ENCODE results near the gene ZMYND8. TPM values are rescaled to one million over a fixed set of nuclear protein-coding genes. Genes with fewer than 3 reads are reported as not detected.
"Not testable (repeated sequence)": the region's sequence is repeated elsewhere in the genome, so short reads cannot be mapped to it uniquely, and the experiment has no call there.

The ZMYND8 gene
- total RNA-seq, 2 experiments from 2014 or later: 28.8 to 29.8 TPM

- Mint-ChIP-seq H3K4me1 (no peaks in the 10 kb centered on the region), H3K9me3 (no peaks in the 10 kb centered on the region), H3K27me3 (no peaks in the 10 kb centered on the region), H3K27ac (no peak overlapping the region), H3K4me3 (no peak overlapping the region), H3K36me3 (peaks cover 9% of the 10 kb centered on the region)
- no peak for DNase-seq
Observed at GRCh38 chr20:47212606-47213207, 143.8 kb downstream of the ZMYND8 start.

- H3K4me3 Mint-ChIP-seq: no peak overlapping the region
- peaks cover under 1% of the 10 kb centered on the region for H3K4me1 Mint-ChIP-seq
- peaks cover 11% of the 10 kb centered on the region for H3K36me3 Mint-ChIP-seq
- H3K9me3 Mint-ChIP-seq: no peaks in the 10 kb centered on the region
- DNase-seq: no peak
- no peaks in the 10 kb centered on the region for H3K27me3 Mint-ChIP-seq
- H3K27ac Mint-ChIP-seq: no peak overlapping the region
Observed at GRCh38 chr20:47211036-47211435, 145.5 kb downstream of the ZMYND8 start.

GRCh38 chr20:47210470-47210869 is 146.0 kb downstream of the ZMYND8 start:
- Mint-ChIP-seq H3K27ac (no peak overlapping the region), H3K36me3 (peaks cover 6% of the 10 kb centered on the region), H3K4me3 (no peak overlapping the region), H3K9me3 (no peaks in the 10 kb centered on the region), H3K27me3 (no peaks in the 10 kb centered on the region), H3K4me1 (peaks cover 6% of the 10 kb centered on the region)
- DNase-seq: no peak

- H3K36me3 Mint-ChIP-seq: peaks cover 6% of the 10 kb centered on the region
- no peak overlapping the region for H3K27ac Mint-ChIP-seq
- H3K4me3 Mint-ChIP-seq: no peak overlapping the region
- DNase-seq: no peak
- no peaks in the 10 kb centered on the region for H3K9me3 Mint-ChIP-seq
- peaks cover 6% of the 10 kb centered on the region for H3K4me1 Mint-ChIP-seq
- no peaks in the 10 kb centered on the region for H3K27me3 Mint-ChIP-seq
Observed at GRCh38 chr20:47209982-47210381, 146.5 kb downstream of the ZMYND8 start.

- peaks cover 5% of the 10 kb centered on the region for H3K36me3 Mint-ChIP-seq
- peaks cover 6% of the 10 kb centered on the region for H3K4me1 Mint-ChIP-seq
- no peaks in the 10 kb centered on the region for H3K9me3 Mint-ChIP-seq
- no peaks in the 10 kb centered on the region for H3K27me3 Mint-ChIP-seq
- no peak overlapping the region for H3K4me3 Mint-ChIP-seq
- H3K27ac Mint-ChIP-seq: no peak overlapping the region
- no peak for DNase-seq
Observed at GRCh38 chr20:47208534-47209174, 147.8 kb downstream of the ZMYND8 start.

- Mint-ChIP-seq H3K4me3 (no peak overlapping the region), H3K27ac (no peak overlapping the region), H3K4me1 (peaks cover 6% of the 10 kb centered on the region), H3K9me3 (no peaks in the 10 kb centered on the region), H3K27me3 (no peaks in the 10 kb centered on the region), H3K36me3 (peaks cover 5% of the 10 kb centered on the region)
- DNase-seq: no peak
Observed at GRCh38 chr20:47206962-47207641, 149.4 kb downstream of the ZMYND8 start.

- not testable (repeated sequence) for H3K4me1 Mint-ChIP-seq, H3K27ac Mint-ChIP-seq, H3K4me3 Mint-ChIP-seq, DNase-seq, H3K27me3 Mint-ChIP-seq, H3K36me3 Mint-ChIP-seq, H3K9me3 Mint-ChIP-seq
Observed at GRCh38 chr20:47206552-47206951, 149.9 kb downstream of the ZMYND8 start.

GRCh38 chr20:47205577-47206123 is 150.8 kb downstream of the ZMYND8 start:
- Mint-ChIP-seq H3K9me3 (no peaks in the 10 kb centered on the region), H3K27me3 (no peaks in the 10 kb centered on the region), H3K4me3 (no peak overlapping the region), H3K27ac (no peak overlapping the region), H3K4me1 (peaks cover 6% of the 10 kb centered on the region), H3K36me3 (peaks cover 5% of the 10 kb centered on the region)
- peak; percentile 56 for DNase-seq

- not testable (repeated sequence) for H3K27ac Mint-ChIP-seq, DNase-seq, H3K27me3 Mint-ChIP-seq, H3K4me3 Mint-ChIP-seq, H3K4me1 Mint-ChIP-seq, H3K36me3 Mint-ChIP-seq, H3K9me3 Mint-ChIP-seq
Observed at GRCh38 chr20:47204850-47205122, 151.7 kb downstream of the ZMYND8 start.

GRCh38 chr20:47204008-47204849 is 152.3 kb downstream of the ZMYND8 start:
- H3K9me3 Mint-ChIP-seq: no peaks in the 10 kb centered on the region
- no peak for DNase-seq
- no peaks in the 10 kb centered on the region for H3K27me3 Mint-ChIP-seq
- peaks cover 3% of the 10 kb centered on the region for H3K36me3 Mint-ChIP-seq
- no peak overlapping the region for H3K27ac Mint-ChIP-seq
- H3K4me3 Mint-ChIP-seq: no peak overlapping the region
- H3K4me1 Mint-ChIP-seq: peaks cover 6% of the 10 kb centered on the region

- Mint-ChIP-seq H3K4me1 (peaks cover 11% of the 10 kb centered on the region), H3K36me3 (peaks cover 3% of the 10 kb centered on the region), H3K27ac (no peak overlapping the region)
Observed at GRCh38 chr20:47202733-47203667, 153.5 kb downstream of the ZMYND8 start.

GRCh38 chr20:47201074-47201730 is 155.3 kb downstream of the ZMYND8 start:
- Mint-ChIP-seq H3K4me1 (peaks cover 13% of the 10 kb centered on the region), H3K4me3 (no peak overlapping the region), H3K27me3 (no peaks in the 10 kb centered on the region), H3K9me3 (no peaks in the 10 kb centered on the region), H3K36me3 (no peaks in the 10 kb centered on the region), H3K27ac (no peak overlapping the region)
- no peak for DNase-seq

More at GRCh38 chr20:47202733-47203667, 153.5 kb downstream of the ZMYND8 start:
- DNase-seq: no peak
- Mint-ChIP-seq H3K27me3 (no peaks in the 10 kb centered on the region), H3K4me3 (no peak overlapping the region), H3K9me3 (no peaks in the 10 kb centered on the region)

GRCh38 chr20:47198996-47199552 is 157.4 kb downstream of the ZMYND8 start:
- no peaks in the 10 kb centered on the region for H3K36me3 Mint-ChIP-seq
- peaks cover 3% of the 10 kb centered on the region for H3K27me3 Mint-ChIP-seq
- DNase-seq: no peak
- no peak overlapping the region for H3K4me3 Mint-ChIP-seq
- H3K27ac Mint-ChIP-seq: no peak overlapping the region
- no peaks in the 10 kb centered on the region for H3K9me3 Mint-ChIP-seq
- H3K4me1 Mint-ChIP-seq: peaks cover 8% of the 10 kb centered on the region

All from activated naive CD8-positive, alpha-beta T cell treated with anti-CD3 and anti-CD28 coated beads for 36 hours (primary cell).